ENCODE data around the gene SLC8A3. TPM values are rescaled to one million over a fixed set of nuclear protein-coding genes. Genes with fewer than 3 reads are reported as not detected.

SLC8A3 gene
- polyA plus RNA-seq, 2 of the 4 experiments (the other 2 are of a cell fraction), result not detected

- no peak for FAIRE-seq
- no peak overlapping the region for H3K4me3 ChIP-seq
- no peak for TF ChIP-seq HEYL (CRISPR knock-in tag; IDR thresholded peaks at IDR 0.05)
- no peak for TF ChIP-seq EHMT2 (IDR thresholded peaks at IDR 0.05; ENCODE audit: low read depth)
- TF ChIP-seq BHLHE40 (IDR thresholded peaks at IDR 0.05; ENCODE audit: low read depth, low read length), result no peak
- TF ChIP-seq PBX3 (IDR thresholded peaks at IDR 0.05), result no peak
- TF ChIP-seq EHF (CRISPR knock-in tag; IDR thresholded peaks at IDR 0.05), result no peak
- TF ChIP-seq CHD2 (IDR thresholded peaks at IDR 0.05; ENCODE audit: low read length, partially characterized antibody), result no peak
- TF ChIP-seq MAZ (IDR thresholded peaks at IDR 0.05; ENCODE audit: borderline replicate concordance, low read depth, low read length), result no peak
- TF ChIP-seq POLR2A (IDR thresholded peaks at IDR 0.05; ENCODE audit: low read length), result no peak
- no peak for TF ChIP-seq NFE2L2 (conservative IDR thresholded peaks at IDR 0.05; ENCODE audit: low read length)
- TF ChIP-seq CBX2 (IDR thresholded peaks at IDR 0.05; ENCODE audit: borderline replicate concordance, low read depth), result no peak
- TF ChIP-seq RAD21 (conservative IDR thresholded peaks at IDR 0.05 in 1 of 2, IDR thresholded peaks at IDR 0.05 in 1 of 2), result no peak
- TF ChIP-seq CBX8 (IDR thresholded peaks at IDR 0.05), result no peak
- no peak for TF ChIP-seq FOSL2 (IDR thresholded peaks at IDR 0.05)
- no peak for TF ChIP-seq FOSL2 (CRISPR knock-in tag; IDR thresholded peaks at IDR 0.05)
- no peak for TF ChIP-seq JUN (IDR thresholded peaks at IDR 0.05)
- TF ChIP-seq NR3C1 (IDR thresholded peaks at IDR 0.05), result no peak
- TF ChIP-seq RARB (CRISPR knock-in tag; IDR thresholded peaks at IDR 0.05), result no peak
- no peak for TF ChIP-seq TP53 (CRISPR knock-in tag; IDR thresholded peaks at IDR 0.05)
- TF ChIP-seq ZFP36 (IDR thresholded peaks at IDR 0.05; ENCODE audit: borderline replicate concordance, partially characterized antibody), result no peak
- no peak for TF ChIP-seq GATA3 (IDR thresholded peaks at IDR 0.05; ENCODE audit: borderline replicate concordance)
- WGBS (ENCODE audit: missing lambda C conversion rate), result 32% methylated on average over 4 of the region's 4 CpGs
- no peak for DNase-seq (ENCODE audit: low read depth in 1 of 2, low spot score in 1 of 2)
- no peak overlapping the region for H3K27ac ChIP-seq
- no peak for ATAC-seq
- ChIA-PET CTCF (interaction anchor here (1.4 kb wide), 1 partner anchor 88 kb away, joined by 5 read pairs; no protein-coding TSS in a partner anchor), POLR2A (no interaction called here)
- no peaks in the 10 kb centered on the region for H3K9me3 ChIP-seq
- no peaks in the 10 kb centered on the region for H3K4me1 ChIP-seq
- no peak overlapping the region for H3K4me2 ChIP-seq
Measured at GRCh38 chr14:70162358-70162757, 26.4 kb downstream of the SLC8A3 start.

- FAIRE-seq (no peak), ATAC-seq (no peak), DNase-seq (ENCODE audit: low read depth in 1 of 2, low spot score in 1 of 2) (no peak)
- ChIA-PET CTCF (interaction anchor here (0.6 to 1.1 kb wide), 2 partner anchors 11 to 294 kb away, joined by 3 read pairs; no protein-coding TSS in a partner anchor), POLR2A (no interaction called here)
- no peak for TF ChIP-seq TFCP2L1 (CRISPR knock-in tag; IDR thresholded peaks at IDR 0.05)
- TF ChIP-seq HMGXB4 (CRISPR knock-in tag; IDR thresholded peaks at IDR 0.05; ENCODE audit: borderline replicate concordance), result no peak
- TF ChIP-seq HOXB5 (CRISPR knock-in tag; IDR thresholded peaks at IDR 0.05), result no peak
- TF ChIP-seq FOXS1 (CRISPR knock-in tag; IDR thresholded peaks at IDR 0.05), result no peak
- TF ChIP-seq CTCF (IDR thresholded peaks at IDR 0.05), result no peak
- no peak for TF ChIP-seq ZNF302 (CRISPR knock-in tag; IDR thresholded peaks at IDR 0.05)
- TF ChIP-seq ZFP36 (IDR thresholded peaks at IDR 0.05; ENCODE audit: borderline replicate concordance, partially characterized antibody), result no peak
- TF ChIP-seq RCOR1 (IDR thresholded peaks at IDR 0.05; ENCODE audit: low read depth, low read length), result no peak
- no peak for TF ChIP-seq HES2 (IDR thresholded peaks at IDR 0.05)
- WGBS (ENCODE audit: missing lambda C conversion rate), result 10% methylated on average over 3 of the region's 3 CpGs
- H3K4me1 ChIP-seq, result no peaks in the 10 kb centered on the region
- H3K4me3 ChIP-seq, result no peak overlapping the region
- H3K4me2 ChIP-seq, result no peak overlapping the region
- H3K9me3 ChIP-seq, result no peaks in the 10 kb centered on the region
- no peak overlapping the region for H3K27ac ChIP-seq
Measured at GRCh38 chr14:70156592-70156991, 32.2 kb downstream of the SLC8A3 start.
